Measurements from ENCODE around the gene FCN2. TPM values are rescaled to one million over a fixed set of nuclear protein-coding genes. Genes with fewer than 3 reads are reported as not detected.

The FCN2 gene
- polyA plus RNA-seq, 2 of the 4 experiments (the other 2 are of a cell fraction): not detected

DNA sequence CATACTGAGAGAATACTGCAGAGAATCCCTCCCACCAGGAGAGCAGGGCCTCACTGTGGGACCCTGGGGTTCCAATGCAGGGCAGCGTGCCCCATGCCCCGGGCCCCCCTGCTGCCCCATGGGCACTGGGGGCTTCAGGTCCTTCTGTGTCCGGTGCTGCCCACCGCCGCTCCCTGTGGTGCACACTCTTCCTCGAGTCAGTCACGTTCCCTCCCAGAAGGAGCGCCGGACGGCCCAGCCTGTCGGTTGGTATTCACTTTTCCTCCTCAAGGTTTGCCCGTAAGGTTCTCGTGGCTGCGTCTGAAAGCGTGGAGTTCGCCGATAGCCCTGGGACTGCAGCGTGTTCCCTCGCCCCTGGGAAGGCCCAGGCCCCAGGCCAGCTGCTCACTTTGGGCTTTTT, 48.1 kb upstream of the FCN2 start:
- CTCF ChIA-PET: interaction anchor here (1.0 to 1.5 kb wide), 2 partner anchors 10 to 137 kb away, joined by 3 read pairs; no protein-coding TSS in a partner anchor
- TF ChIP-seq HDAC2 (IDR thresholded peaks at IDR 0.05) (no peak), RNF2 (IDR thresholded peaks at IDR 0.05; ENCODE audit: borderline replicate concordance, low read depth) (no peak), POLR2AphosphoS2 (conservative IDR thresholded peaks at IDR 0.05; ENCODE audit: low read length) (no peak), NFE2L2 (conservative IDR thresholded peaks at IDR 0.05; ENCODE audit: low read length) (no peak), FOXS1 (CRISPR knock-in tag; IDR thresholded peaks at IDR 0.05) (no peak), BHLHE40 (IDR thresholded peaks at IDR 0.05; ENCODE audit: low read depth, low read length) (no peak), KDM1A (IDR thresholded peaks at IDR 0.05; ENCODE audit: low read depth) (no peak), CHD2 (IDR thresholded peaks at IDR 0.05; ENCODE audit: low read length, partially characterized antibody) (no peak), ZFP36 (IDR thresholded peaks at IDR 0.05; ENCODE audit: borderline replicate concordance, partially characterized antibody) (no peak), SMC3 (IDR thresholded peaks at IDR 0.05) (no peak), JUN (IDR thresholded peaks at IDR 0.05) (no peak), MAFK (IDR thresholded peaks at IDR 0.05; ENCODE audit: partially characterized antibody) (no peak)
- DNase-seq (ENCODE audit: low read depth in 1 of 2, low spot score in 1 of 2) (no peak), ATAC-seq (no peak), FAIRE-seq (no peak)
- Histone ChIP-seq H3K4me3 (no peak overlapping the region), H3K27ac (no peak overlapping the region), H3K4me2 (no peak overlapping the region), H3K9me3 (no peaks in the 10 kb centered on the region), H3K4me1 (no peaks in the 10 kb centered on the region)
- 83% methylated on average over 16 of the region's 19 CpGs for WGBS (ENCODE audit: missing lambda C conversion rate)
- POLR2A ChIA-PET: no interaction called here

DNA sequence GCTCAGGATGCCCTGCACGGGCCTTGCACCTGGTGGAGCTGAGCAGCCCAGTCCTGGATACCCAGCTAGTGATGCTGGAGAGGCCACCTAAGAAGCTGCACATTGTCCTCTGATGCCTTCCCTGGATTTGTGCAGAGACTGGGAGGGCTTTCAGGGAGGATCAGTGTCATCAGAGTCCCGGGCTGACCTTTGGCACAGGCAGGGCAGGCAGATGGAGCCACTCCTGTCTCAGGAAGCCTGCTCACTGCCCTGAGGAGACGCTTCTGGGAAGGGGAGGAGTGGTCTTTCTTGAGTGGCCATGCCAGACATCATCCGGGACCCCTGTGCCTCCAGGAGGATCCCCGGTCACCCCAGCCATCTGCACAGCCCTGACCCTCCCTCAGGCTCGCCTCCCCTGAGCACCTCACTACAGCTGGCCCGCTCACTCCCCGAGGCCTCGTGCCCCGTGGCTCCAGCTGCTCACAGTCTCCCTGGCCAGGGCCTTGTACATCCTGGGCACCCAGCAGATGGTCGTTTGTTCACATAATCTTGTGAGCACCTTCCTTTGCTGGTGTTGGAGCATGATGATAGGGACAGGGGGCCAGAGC, 47.2 kb upstream of the FCN2 start:
- FAIRE-seq (no peak), ATAC-seq (no peak), DNase-seq (ENCODE audit: low read depth in 1 of 2, low spot score in 1 of 2) (no peak)
- Histone ChIP-seq H3K4me1 (no peaks in the 10 kb centered on the region), H3K4me3 (no peak overlapping the region), H3K9me3 (no peaks in the 10 kb centered on the region), H3K27ac (no peak overlapping the region), H3K4me2 (no peak overlapping the region)
- TF ChIP-seq ZFP36 (IDR thresholded peaks at IDR 0.05; ENCODE audit: borderline replicate concordance, partially characterized antibody) (no peak), FOSL2 (IDR thresholded peaks at IDR 0.05) (no peak), FOSL2 (CRISPR knock-in tag; IDR thresholded peaks at IDR 0.05) (no peak), EHF (CRISPR knock-in tag; IDR thresholded peaks at IDR 0.05) (no peak), EP300 (IDR thresholded peaks at IDR 0.05) (no peak), SMC3 (IDR thresholded peaks at IDR 0.05) (no peak), BHLHE40 (IDR thresholded peaks at IDR 0.05; ENCODE audit: low read depth, low read length) (no peak), CEBPB (IDR thresholded peaks at IDR 0.05) (no peak), GATA3 (IDR thresholded peaks at IDR 0.05; ENCODE audit: borderline replicate concordance) (no peak), JUNB (IDR thresholded peaks at IDR 0.05) (no peak), HOXB13 (CRISPR knock-in tag; IDR thresholded peaks at IDR 0.05; ENCODE audit: low read depth) (no peak), SREBF2 (IDR thresholded peaks at IDR 0.05) (no peak), HOXA7 (CRISPR knock-in tag; IDR thresholded peaks at IDR 0.05) (no peak), CBX8 (IDR thresholded peaks at IDR 0.05) (no peak), POLR2AphosphoS2 (conservative IDR thresholded peaks at IDR 0.05; ENCODE audit: low read length) (no peak)
- TF ChIP-seq, protein P1, sequence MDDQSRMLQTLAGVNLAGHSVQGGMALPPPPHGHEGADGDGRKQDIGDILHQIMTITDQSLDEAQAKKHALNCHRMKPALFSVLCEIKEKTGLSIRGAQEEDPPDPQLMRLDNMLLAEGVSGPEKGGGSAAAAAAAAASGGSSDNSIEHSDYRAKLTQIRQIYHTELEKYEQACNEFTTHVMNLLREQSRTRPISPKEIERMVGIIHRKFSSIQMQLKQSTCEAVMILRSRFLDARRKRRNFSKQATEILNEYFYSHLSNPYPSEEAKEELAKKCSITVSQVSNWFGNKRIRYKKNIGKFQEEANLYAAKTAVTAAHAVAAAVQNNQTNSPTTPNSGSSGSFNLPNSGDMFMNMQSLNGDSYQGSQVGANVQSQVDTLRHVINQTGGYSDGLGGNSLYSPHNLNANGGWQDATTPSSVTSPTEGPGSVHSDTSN (IDR thresholded peaks at IDR 0.05): no peak
- TF ChIP-seq, protein P2, sequence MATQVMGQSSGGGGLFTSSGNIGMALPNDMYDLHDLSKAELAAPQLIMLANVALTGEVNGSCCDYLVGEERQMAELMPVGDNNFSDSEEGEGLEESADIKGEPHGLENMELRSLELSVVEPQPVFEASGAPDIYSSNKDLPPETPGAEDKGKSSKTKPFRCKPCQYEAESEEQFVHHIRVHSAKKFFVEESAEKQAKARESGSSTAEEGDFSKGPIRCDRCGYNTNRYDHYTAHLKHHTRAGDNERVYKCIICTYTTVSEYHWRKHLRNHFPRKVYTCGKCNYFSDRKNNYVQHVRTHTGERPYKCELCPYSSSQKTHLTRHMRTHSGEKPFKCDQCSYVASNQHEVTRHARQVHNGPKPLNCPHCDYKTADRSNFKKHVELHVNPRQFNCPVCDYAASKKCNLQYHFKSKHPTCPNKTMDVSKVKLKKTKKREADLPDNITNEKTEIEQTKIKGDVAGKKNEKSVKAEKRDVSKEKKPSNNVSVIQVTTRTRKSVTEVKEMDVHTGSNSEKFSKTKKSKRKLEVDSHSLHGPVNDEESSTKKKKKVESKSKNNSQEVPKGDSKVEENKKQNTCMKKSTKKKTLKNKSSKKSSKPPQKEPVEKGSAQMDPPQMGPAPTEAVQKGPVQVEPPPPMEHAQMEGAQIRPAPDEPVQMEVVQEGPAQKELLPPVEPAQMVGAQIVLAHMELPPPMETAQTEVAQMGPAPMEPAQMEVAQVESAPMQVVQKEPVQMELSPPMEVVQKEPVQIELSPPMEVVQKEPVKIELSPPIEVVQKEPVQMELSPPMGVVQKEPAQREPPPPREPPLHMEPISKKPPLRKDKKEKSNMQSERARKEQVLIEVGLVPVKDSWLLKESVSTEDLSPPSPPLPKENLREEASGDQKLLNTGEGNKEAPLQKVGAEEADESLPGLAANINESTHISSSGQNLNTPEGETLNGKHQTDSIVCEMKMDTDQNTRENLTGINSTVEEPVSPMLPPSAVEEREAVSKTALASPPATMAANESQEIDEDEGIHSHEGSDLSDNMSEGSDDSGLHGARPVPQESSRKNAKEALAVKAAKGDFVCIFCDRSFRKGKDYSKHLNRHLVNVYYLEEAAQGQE (IDR thresholded peaks at IDR 0.05): no peak
- TF ChIP-seq, protein P3, sequence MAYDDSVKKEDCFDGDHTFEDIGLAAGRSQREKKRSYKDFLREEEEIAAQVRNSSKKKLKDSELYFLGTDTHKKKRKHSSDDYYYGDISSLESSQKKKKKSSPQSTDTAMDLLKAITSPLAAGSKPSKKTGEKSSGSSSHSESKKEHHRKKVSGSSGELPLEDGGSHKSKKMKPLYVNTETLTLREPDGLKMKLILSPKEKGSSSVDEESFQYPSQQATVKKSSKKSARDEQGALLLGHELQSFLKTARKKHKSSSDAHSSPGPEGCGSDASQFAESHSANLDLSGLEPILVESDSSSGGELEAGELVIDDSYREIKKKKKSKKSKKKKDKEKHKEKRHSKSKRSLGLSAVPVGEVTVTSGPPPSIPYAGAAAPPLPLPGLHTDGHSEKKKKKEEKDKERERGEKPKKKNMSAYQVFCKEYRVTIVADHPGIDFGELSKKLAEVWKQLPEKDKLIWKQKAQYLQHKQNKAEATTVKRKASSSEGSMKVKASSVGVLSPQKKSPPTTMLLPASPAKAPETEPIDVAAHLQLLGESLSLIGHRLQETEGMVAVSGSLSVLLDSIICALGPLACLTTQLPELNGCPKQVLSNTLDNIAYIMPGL (CRISPR knock-in tag; IDR thresholded peaks at IDR 0.05; ENCODE audit: borderline replicate concordance): no peak
- TF ChIP-seq, protein P4, sequence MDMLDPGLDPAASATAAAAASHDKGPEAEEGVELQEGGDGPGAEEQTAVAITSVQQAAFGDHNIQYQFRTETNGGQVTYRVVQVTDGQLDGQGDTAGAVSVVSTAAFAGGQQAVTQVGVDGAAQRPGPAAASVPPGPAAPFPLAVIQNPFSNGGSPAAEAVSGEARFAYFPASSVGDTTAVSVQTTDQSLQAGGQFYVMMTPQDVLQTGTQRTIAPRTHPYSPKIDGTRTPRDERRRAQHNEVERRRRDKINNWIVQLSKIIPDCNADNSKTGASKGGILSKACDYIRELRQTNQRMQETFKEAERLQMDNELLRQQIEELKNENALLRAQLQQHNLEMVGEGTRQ (IDR thresholded peaks at IDR 0.05): no peak
- 76% methylated on average over 11 of the region's 11 CpGs for WGBS (ENCODE audit: missing lambda C conversion rate)
- CTCF ChIA-PET: interaction anchor here (1.0 kb wide), 1 partner anchor 138 kb away, joined by 3 read pairs; no protein-coding TSS in a partner anchor
- POLR2A ChIA-PET: no interaction called here

Data from A549 (cell line).